H9 (cell line): ENCODE measurements around the gene OGFOD3. TPM values are rescaled to one million over a fixed set of nuclear protein-coding genes. Genes with fewer than 3 reads are reported as not detected.
A peak's percentile ranks its signal among the peaks of the same experiment; 100 is the strongest.

Source experiments
- DNase-seq: peaks from one replicate; pipeline ENCODE4 v3.0.0-alpha.2; 2017
- H2AFZ ChIP-seq: one replicate; pipeline ENCODE4 v1.6.1; 2013; ENCODE audit warnings: mild to moderate bottlenecking, low read length, control low read depth, moderate library complexity
- H2AK5ac ChIP-seq: 2 replicates; pipeline ENCODE4 v1.6.1; 2013; ENCODE audit warnings: low read length, control low read depth, mixed read lengths; ENCODE audit not compliant: insufficient read length
- H2BK120ac ChIP-seq: one replicate; pipeline ENCODE4 v1.6.1; 2013; ENCODE audit warnings: low read depth, mild to moderate bottlenecking, low read length, control low read depth, inconsistent platforms; ENCODE audit not compliant: poor library complexity, severe bottlenecking
- H2BK12ac ChIP-seq: 2 replicates; pipeline ENCODE4 v1.6.1; 2013; ENCODE audit warnings: low read length, control low read depth, mixed read lengths, low read depth; ENCODE audit not compliant: insufficient read length
- H2BK15ac ChIP-seq: 2 replicates; pipeline ENCODE4 v1.6.1; 2013; ENCODE audit warnings: low read depth, low read length, control low read depth
- H2BK20ac ChIP-seq: one replicate; pipeline ENCODE4 v1.6.1; 2013; ENCODE audit warnings: low read depth, mild to moderate bottlenecking, low read length, control low read depth, inconsistent platforms; ENCODE audit not compliant: poor library complexity, severe bottlenecking
- H2BK5ac ChIP-seq: 2 replicates; pipeline ENCODE4 v1.6.1; 2013; ENCODE audit warnings: low read length, control low read depth, mixed read lengths; ENCODE audit not compliant: insufficient read length
- H3K14ac ChIP-seq: 2 replicates; pipeline ENCODE4 v1.6.1; 2013; ENCODE audit warnings: low read length, control low read depth; ENCODE audit not compliant: insufficient read depth
- H3K18ac ChIP-seq: 2 replicates; pipeline ENCODE4 v1.6.1; 2013; ENCODE audit warnings: low read depth, mild to moderate bottlenecking, mixed read lengths, low read length, control low read depth; ENCODE audit not compliant: insufficient read length
- H3K23ac ChIP-seq: 2 replicates; pipeline ENCODE4 v1.6.1; 2013; ENCODE audit warnings: low read length, control low read depth, mixed read lengths, low read depth; ENCODE audit not compliant: insufficient read length
- H3K23me2 ChIP-seq: 2 replicates; pipeline ENCODE4 v1.6.1; 2013; ENCODE audit warnings: low read depth, mild to moderate bottlenecking, mixed read lengths, low read length, control low read depth; ENCODE audit not compliant: insufficient read length, poor library complexity, severe bottlenecking
- H3K27ac ChIP-seq: 2 replicates; pipeline ENCODE4 v1.5.1; 2013; ENCODE audit warnings: low read length, control low read depth, mixed read lengths, low read depth; ENCODE audit not compliant: insufficient read length
- H3K27me3 ChIP-seq: 2 replicates; pipeline ENCODE4 v1.6.1; 2013; ENCODE audit warnings: low read length, control low read depth, inconsistent platforms; ENCODE audit not compliant: insufficient read depth
- H3K4ac ChIP-seq: 2 replicates; pipeline ENCODE4 v1.6.1; 2013; ENCODE audit warnings: low read depth, mild to moderate bottlenecking, control low read depth, inconsistent platforms, low read length, moderate library complexity
- H3K4me1 ChIP-seq: 2 replicates; pipeline ENCODE4 v1.6.1; 2013; ENCODE audit warnings: low read length, control low read depth, inconsistent platforms; ENCODE audit not compliant: insufficient read depth
- H3K4me2 ChIP-seq: 2 replicates; pipeline ENCODE4 v1.6.1; 2013; ENCODE audit warnings: low read length, control low read depth, mixed read lengths; ENCODE audit not compliant: insufficient read length, insufficient read depth
- H3K56ac ChIP-seq: 2 replicates; pipeline ENCODE4 v1.6.1; 2013; ENCODE audit warnings: low read depth, mild to moderate bottlenecking, mixed read lengths, low read length, control low read depth; ENCODE audit not compliant: insufficient read length
- H3K79me1 ChIP-seq: 2 replicates; pipeline ENCODE4 v1.6.1; 2013; ENCODE audit warnings: low read depth, mild to moderate bottlenecking, moderate library complexity, low read length, control low read depth, inconsistent platforms; ENCODE audit not compliant: insufficient read depth, poor library complexity, severe bottlenecking
- H3K79me2 ChIP-seq: 2 replicates; pipeline ENCODE4 v1.6.1; 2013; ENCODE audit warnings: low read length, control low read depth, inconsistent platforms; ENCODE audit not compliant: insufficient read depth
- H3K9ac ChIP-seq: 2 replicates; pipeline ENCODE4 v1.6.1; 2013; ENCODE audit warnings: low read length, control low read depth, mixed read lengths; ENCODE audit not compliant: insufficient read length; ENCODE audit errors: extremely low read depth
- H3K9me3 ChIP-seq: one replicate; pipeline ENCODE4 v1.6.1; 2013; ENCODE audit warnings: low read depth, low read length, inconsistent platforms; ENCODE audit not compliant: control insufficient read depth
- H3T11ph ChIP-seq: one replicate; pipeline ENCODE4 v1.6.1; 2013; ENCODE audit warnings: mild to moderate bottlenecking, low read length, control low read depth, inconsistent platforms
- H4K20me1 ChIP-seq: one replicate; pipeline ENCODE4 v1.6.1; 2013; ENCODE audit not compliant: control insufficient read depth, insufficient read length, insufficient read depth
- H4K5ac ChIP-seq: 2 replicates; pipeline ENCODE4 v1.6.1; 2013; ENCODE audit warnings: low read depth, mild to moderate bottlenecking, mixed read lengths, low read length, control low read depth; ENCODE audit not compliant: insufficient read length
- H4K8ac ChIP-seq: replicated peaks from 2 replicates; pipeline ENCODE4 v1.6.1; 2013; ENCODE audit warnings: low read length, control low read depth, mixed read lengths, low read depth; ENCODE audit not compliant: insufficient read length
- H4K91ac ChIP-seq: 2 replicates; pipeline ENCODE4 v1.6.1; 2013; ENCODE audit warnings: low read depth, mild to moderate bottlenecking, moderate library complexity, mixed read lengths, low read length, control low read depth; ENCODE audit not compliant: insufficient read length
- H3K27ac Mint-ChIP-seq, 3 experiments: 2 replicates in 2 of 3; 3 replicates in 1 of 3; pipeline ENCODE4 v1.8.0; 2020 to 2021; ENCODE audit warnings: mixed read lengths in 3 of 3, mild to moderate bottlenecking in 1 of 3, moderate library complexity in 1 of 3
- H3K27me3 Mint-ChIP-seq: 2 replicates; pipeline ENCODE4 v1.8.0; 2021; ENCODE audit warnings: low read depth, mild to moderate bottlenecking, moderate library complexity, mixed read lengths
- H3K36me3 Mint-ChIP-seq, 3 experiments: 2 replicates in 2 of 3; 3 replicates in 1 of 3; pipeline ENCODE4 v1.8.0; 2020 to 2021; ENCODE audit warnings: low read depth in 3 of 3, mixed read lengths in 3 of 3; ENCODE audit not compliant: insufficient read depth in 1 of 3
- H3K4me1 Mint-ChIP-seq, 2 experiments: 2 replicates each; pipeline ENCODE4 v1.8.0; 2020; ENCODE audit warnings: mixed read lengths in 2 of 2
- H3K4me3 Mint-ChIP-seq, 2 experiments: 2 replicates in 1 of 2; 3 replicates in 1 of 2; pipeline ENCODE4 v1.8.0; 2020 to 2021; ENCODE audit warnings: mild to moderate bottlenecking in 2 of 2, mixed read lengths in 2 of 2, moderate library complexity in 1 of 2
- H3K9me3 Mint-ChIP-seq, 2 experiments: 2 replicates in 1 of 2; 3 replicates in 1 of 2; pipeline ENCODE4 v1.8.0; 2020; ENCODE audit warnings: mild to moderate bottlenecking in 2 of 2, mixed read lengths in 2 of 2, moderate library complexity in 1 of 2
- WGBS: extraction: QIAGEN DNeasy Blood & Tissue Kit; methylation state at CpG from one replicate; pipeline ENCODE4 v1.1.7; 2013; ENCODE audit warnings: missing lambda C conversion rate, low lambda C conversion rate, mixed read lengths; ENCODE audit not compliant: insufficient read length; ENCODE audit errors: extremely low coverage; 5-methylcytosine and 5-hydroxymethylcytosine counted together
- total RNA-seq: library from RNA; stranded (reverse); gene quantifications from 2 replicates; pipeline ENCODE4 v1.2.1, GENCODE V29; 2021
- TF ChIP-seq, protein P1 (sequence below): fragments of 200-600 bp; sonication (generic); conservative IDR thresholded peaks from 3 replicates; pipeline ENCODE4 v1.8.0; 2021; ENCODE audit warnings: antibody characterized with exemption, mild to moderate bottlenecking

OGFOD3 gene
- total RNA-seq, 1 experiment from 2014 or later, result 27.8 TPM

GRCh38 chr17:82449131-82449882, 30.9 kb upstream of the OGFOD3 start:
- peaks cover 5 to 17% of the 10 kb centered on the region in 2 experiments for H3K4me1 Mint-ChIP-seq
- H3K27ac ChIP-seq, result no peak overlapping the region
- H3K4me3 Mint-ChIP-seq, result peak overlapping the region; percentile 81 to 88
- H2AK5ac ChIP-seq, result no peak overlapping the region
- TF ChIP-seq, protein P1, sequence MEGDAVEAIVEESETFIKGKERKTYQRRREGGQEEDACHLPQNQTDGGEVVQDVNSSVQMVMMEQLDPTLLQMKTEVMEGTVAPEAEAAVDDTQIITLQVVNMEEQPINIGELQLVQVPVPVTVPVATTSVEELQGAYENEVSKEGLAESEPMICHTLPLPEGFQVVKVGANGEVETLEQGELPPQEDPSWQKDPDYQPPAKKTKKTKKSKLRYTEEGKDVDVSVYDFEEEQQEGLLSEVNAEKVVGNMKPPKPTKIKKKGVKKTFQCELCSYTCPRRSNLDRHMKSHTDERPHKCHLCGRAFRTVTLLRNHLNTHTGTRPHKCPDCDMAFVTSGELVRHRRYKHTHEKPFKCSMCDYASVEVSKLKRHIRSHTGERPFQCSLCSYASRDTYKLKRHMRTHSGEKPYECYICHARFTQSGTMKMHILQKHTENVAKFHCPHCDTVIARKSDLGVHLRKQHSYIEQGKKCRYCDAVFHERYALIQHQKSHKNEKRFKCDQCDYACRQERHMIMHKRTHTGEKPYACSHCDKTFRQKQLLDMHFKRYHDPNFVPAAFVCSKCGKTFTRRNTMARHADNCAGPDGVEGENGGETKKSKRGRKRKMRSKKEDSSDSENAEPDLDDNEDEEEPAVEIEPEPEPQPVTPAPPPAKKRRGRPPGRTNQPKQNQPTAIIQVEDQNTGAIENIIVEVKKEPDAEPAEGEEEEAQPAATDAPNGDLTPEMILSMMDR, result no peak; the same call in 2 of the 3 replicates
- no peak overlapping the region for H4K5ac ChIP-seq
- H4K20me1 ChIP-seq, result no peaks in the 10 kb centered on the region
- no peaks in the 10 kb centered on the region for H3K23me2 ChIP-seq
- H3K23ac ChIP-seq, result no peak overlapping the region
- H2BK20ac ChIP-seq, result no peak overlapping the region
- WGBS, result no CpG with 5 or more reads among the region's 30 CpGs
- H2AFZ ChIP-seq, result no peak overlapping the region
- H3K9me3 ChIP-seq, result no peaks in the 10 kb centered on the region
- H4K8ac ChIP-seq, result no peak overlapping the region
- H3K4ac ChIP-seq, result no peak overlapping the region
- DNase-seq, result peak; percentile 71
- H3K18ac ChIP-seq, result no peak overlapping the region
- no peak overlapping the region for H3K9ac ChIP-seq
- peaks cover 16% of the 10 kb centered on the region for H3K27me3 Mint-ChIP-seq
- H3K36me3 Mint-ChIP-seq, result peaks cover 7 to 28% (median 25%) of the 10 kb centered on the region in 3 experiments; a peak in 6 of 7 replicates
- H3T11ph ChIP-seq, result no peak overlapping the region
- peak overlapping the region; percentile 62 for H3K4me2 ChIP-seq
- H3K56ac ChIP-seq, result no peak overlapping the region
- H2BK5ac ChIP-seq, result no peak overlapping the region
- H3K79me1 ChIP-seq, result no peaks in the 10 kb centered on the region
- H3K27ac Mint-ChIP-seq, result peak overlapping the region in 1 of 3 experiments; percentile 5; a peak in 1 of 7 replicates
- no peak overlapping the region for H2BK120ac ChIP-seq
- no peaks in the 10 kb centered on the region; the same call in 1 of the 2 replicates for H3K4me1 ChIP-seq
- H4K91ac ChIP-seq, result no peak overlapping the region
- peaks cover 16 to 32% of the 10 kb centered on the region in 2 experiments for H3K9me3 Mint-ChIP-seq
- no peak overlapping the region for H2BK12ac ChIP-seq
- H3K79me2 ChIP-seq, result no peaks in the 10 kb centered on the region
- no peak overlapping the region for H2BK15ac ChIP-seq
- H3K27me3 ChIP-seq, result no peaks in the 10 kb centered on the region
- no peak overlapping the region for H3K14ac ChIP-seq
